GM10266 (cell line): ENCODE measurements around the gene SKIDA1.
"Not testable (repeated sequence)": the region's sequence is repeated elsewhere in the genome, so short reads cannot be mapped to it uniquely, and the experiment has no call there.

ENCODE experiments used
- DNase-seq: peaks from one replicate; pipeline ENCODE4 v3.0.0; 2012; ENCODE audit errors: extremely low spot score
- CTCF ChIP-seq: IDR thresholded peaks from 2 replicates; pipeline ENCODE4 v1.5.1; 2012; ENCODE audit warnings: mild to moderate bottlenecking, low read depth; ENCODE audit not compliant: control insufficient read depth, insufficient read depth; ENCODE audit errors: missing control alignments

The SKIDA1 gene

GRCh38 chr10:21525367-21526187, at the start of gene SKIDA1:
Gene SKIDA1, minus strand, starts transcription at chr10:21525682. Its CDS starts 7,860 bp downstream, at chr10:21517822.
- DNase-seq, result peak; percentile 69
- no peak for TF ChIP-seq CTCF

GRCh38 chr10:21574514-21574913, 49.0 kb upstream of the SKIDA1 start:
- not testable (repeated sequence) for DNase-seq

- DNase-seq, result no peak
- TF ChIP-seq CTCF, result no peak
Measured at GRCh38 chr10:21572578-21572977, 47.1 kb upstream of the SKIDA1 start.

- no peak for TF ChIP-seq CTCF
- no peak for DNase-seq
Measured at GRCh38 chr10:21570761-21571521, 45.5 kb upstream of the SKIDA1 start.

- not testable (repeated sequence) for DNase-seq
Measured at GRCh38 chr10:21558984-21559383, 33.5 kb upstream of the SKIDA1 start.

GRCh38 chr10:21556527-21556926, 31.0 kb upstream of the SKIDA1 start:
- no peak for DNase-seq
- no peak for TF ChIP-seq CTCF

- TF ChIP-seq CTCF, result no peak
- DNase-seq, result no peak
Measured at GRCh38 chr10:21552638-21553037, 27.2 kb upstream of the SKIDA1 start.

GRCh38 chr10:21547246-21547645, 21.8 kb upstream of the SKIDA1 start:
- no peak for DNase-seq
- TF ChIP-seq CTCF, result no peak

GRCh38 chr10:21540701-21541100, 15.2 kb upstream of the SKIDA1 start:
- not testable (repeated sequence) for DNase-seq
